Lower leg skin (tissue), 4 donors: ENCODE data around the gene PODN. TPM values are rescaled to one million over a fixed set of nuclear protein-coding genes. Genes with fewer than 3 reads are reported as not detected.

Experiments used
- DNase-seq, 2 donors: peaks; one replicate each; pipeline ENCODE4 v3.0.0-alpha.2; 2019; ENCODE audit warnings: low spot score in 2 of 2
- H3K4me3 ChIP-seq: fragments of 200-600 bp; sonication (generic); 2 replicates; pipeline ENCODE4 v1.5.1; 2017; ENCODE audit warnings: mild to moderate bottlenecking, low read depth; ENCODE audit not compliant: poor library complexity, severe bottlenecking
- POLR2A ChIP-seq, 2 donors: fragments of 450-650 bp; IDR thresholded peaks; one replicate each; pipeline ENCODE4 v1.6.1; 2016 to 2017; ENCODE audit warnings: antibody characterized with exemption in 2 of 2, mild to moderate bottlenecking in 1 of 2, moderate library complexity in 1 of 2
- WGBS, 2 donors: methylation state at CpG; one replicate each; pipeline ENCODE4 v1.1.5; 2018; 5-methylcytosine and 5-hydroxymethylcytosine counted together
- intact Hi-C: fragments of 100-400 bp; cut with DNase I; formaldehyde crosslinking; loops from one replicate; pipeline ENCODE4 v1.15.0; 2023; ENCODE audit warnings: low total_unique reads
- total RNA-seq, 4 donors: library from RNA; depleted of rRNA; stranded (reverse); fragments of >200 nt; gene quantifications; one replicate each; pipeline ENCODE4 v1.1.0, GENCODE V29; 2016
- TF ChIP-seq, protein P1 (sequence below), 3 donors: fragments of 450-650 bp; IDR thresholded peaks; one replicate each; pipeline ENCODE4 v1.5.1; 2016; ENCODE audit warnings: antibody characterized with exemption in 3 of 3, mild to moderate bottlenecking in 3 of 3, moderate library complexity in 2 of 3

Gene PODN
- total RNA-seq, 4 donors from 2014 or later, result 11.3 to 58.8 (median 14.4) TPM

DNA sequence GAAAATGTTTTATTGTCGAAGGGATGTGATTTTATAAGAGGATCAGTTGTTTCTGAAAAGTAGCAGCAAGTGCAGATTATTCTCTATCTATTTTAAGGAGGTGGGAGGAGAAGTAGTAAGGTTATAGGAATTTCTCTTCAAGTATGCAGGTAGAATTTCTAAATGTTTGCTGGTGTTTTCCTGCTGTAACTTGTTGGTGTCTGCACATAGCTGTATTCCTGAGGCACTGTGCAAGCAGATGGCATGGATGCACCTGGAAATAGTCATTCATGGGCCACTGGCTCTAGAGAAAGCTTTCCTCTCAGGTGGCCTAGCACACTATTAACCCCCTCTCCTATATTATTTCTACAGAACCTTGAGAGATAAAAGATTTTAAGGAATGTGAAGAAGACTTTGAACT, 30.3 kb upstream of the PODN start:
- intact Hi-C loops, result no loop called here
- H3K4me3 ChIP-seq, result no peak overlapping the region
- no peak for DNase-seq
- TF ChIP-seq POLR2A (IDR thresholded peaks at IDR 0.05), result no peak
- TF ChIP-seq, protein P1, sequence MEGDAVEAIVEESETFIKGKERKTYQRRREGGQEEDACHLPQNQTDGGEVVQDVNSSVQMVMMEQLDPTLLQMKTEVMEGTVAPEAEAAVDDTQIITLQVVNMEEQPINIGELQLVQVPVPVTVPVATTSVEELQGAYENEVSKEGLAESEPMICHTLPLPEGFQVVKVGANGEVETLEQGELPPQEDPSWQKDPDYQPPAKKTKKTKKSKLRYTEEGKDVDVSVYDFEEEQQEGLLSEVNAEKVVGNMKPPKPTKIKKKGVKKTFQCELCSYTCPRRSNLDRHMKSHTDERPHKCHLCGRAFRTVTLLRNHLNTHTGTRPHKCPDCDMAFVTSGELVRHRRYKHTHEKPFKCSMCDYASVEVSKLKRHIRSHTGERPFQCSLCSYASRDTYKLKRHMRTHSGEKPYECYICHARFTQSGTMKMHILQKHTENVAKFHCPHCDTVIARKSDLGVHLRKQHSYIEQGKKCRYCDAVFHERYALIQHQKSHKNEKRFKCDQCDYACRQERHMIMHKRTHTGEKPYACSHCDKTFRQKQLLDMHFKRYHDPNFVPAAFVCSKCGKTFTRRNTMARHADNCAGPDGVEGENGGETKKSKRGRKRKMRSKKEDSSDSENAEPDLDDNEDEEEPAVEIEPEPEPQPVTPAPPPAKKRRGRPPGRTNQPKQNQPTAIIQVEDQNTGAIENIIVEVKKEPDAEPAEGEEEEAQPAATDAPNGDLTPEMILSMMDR (IDR thresholded peaks at IDR 0.05), result no peak
- WGBS, 2 donors, result 52 to 65% methylated on average over 1 of the region's 1 CpG

DNA sequence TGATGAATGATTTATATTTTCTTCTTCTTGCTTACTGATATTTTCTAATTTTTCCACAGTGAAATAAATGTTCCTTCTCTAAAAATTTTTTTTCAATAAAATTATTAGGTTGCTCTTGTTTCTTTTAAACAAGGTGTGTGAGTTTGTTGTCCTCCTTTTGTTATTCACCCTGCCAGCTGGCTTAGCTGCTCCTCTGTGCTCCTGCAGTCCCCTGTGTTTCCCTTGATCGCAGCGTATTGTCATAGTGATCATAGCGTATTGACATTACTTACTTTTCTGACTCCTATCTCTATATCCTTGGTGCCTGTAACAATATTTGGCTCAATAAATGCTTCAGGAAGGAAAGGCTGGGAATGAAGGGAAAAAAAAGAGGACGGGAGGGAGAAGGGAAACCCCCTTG, 24.9 kb upstream of the PODN start:
- DNase-seq, result no peak
- TF ChIP-seq POLR2A (IDR thresholded peaks at IDR 0.05), result no peak
- TF ChIP-seq, protein P1 (IDR thresholded peaks at IDR 0.05), result no peak
- intact Hi-C loops, result no loop called here
- H3K4me3 ChIP-seq, result no peak overlapping the region
- WGBS, 2 donors, result 84 to 89% methylated on average over 4 of the region's 4 CpGs

DNA sequence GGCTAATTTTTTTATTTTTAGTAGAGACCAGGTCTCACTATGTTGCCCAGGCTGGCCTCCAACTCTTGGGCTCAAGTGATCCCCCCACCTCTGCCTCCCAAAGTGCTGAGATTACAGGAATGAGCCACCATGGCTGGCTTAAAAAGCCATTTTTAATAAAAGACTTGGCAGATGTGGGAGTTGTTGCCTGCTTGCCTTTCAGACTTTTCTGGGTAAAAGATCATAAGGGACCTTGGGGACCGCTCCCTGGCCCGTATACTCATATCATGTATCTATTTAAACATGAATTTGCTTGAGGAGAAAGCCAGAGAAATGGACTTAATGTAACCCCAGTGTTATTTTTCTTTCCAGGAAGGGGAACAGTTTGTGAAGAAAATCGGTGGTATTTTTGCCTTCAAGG, 23.4 kb upstream of the PODN start:
- TF ChIP-seq POLR2A (IDR thresholded peaks at IDR 0.05), result no peak
- TF ChIP-seq, protein P1 (IDR thresholded peaks at IDR 0.05), result no peak
- no peak overlapping the region for H3K4me3 ChIP-seq
- DNase-seq, result no peak
- WGBS, 2 donors, result 81% methylated on average over 3 of the region's 3 CpGs
- intact Hi-C loops, result no loop called here

DNA sequence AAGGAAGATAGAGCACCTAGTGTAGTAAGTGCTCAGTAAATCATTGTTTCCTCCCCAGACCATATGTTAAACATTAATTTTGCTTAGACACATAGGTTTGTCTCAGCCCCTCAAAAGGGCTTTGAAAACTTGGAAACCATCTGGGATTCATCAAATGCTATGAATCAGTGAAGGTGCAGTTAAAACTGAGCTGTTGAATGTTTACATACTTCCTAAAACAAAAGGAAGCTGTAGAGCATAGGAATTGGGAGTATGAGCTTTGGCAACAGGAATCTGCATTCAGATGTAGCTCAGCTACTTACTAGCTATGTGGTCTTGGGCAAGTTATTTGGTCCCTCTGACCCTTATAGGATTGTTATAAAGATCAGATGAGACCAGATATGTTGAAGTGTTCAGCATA, 18.7 kb upstream of the PODN start:
- TF ChIP-seq POLR2A (IDR thresholded peaks at IDR 0.05), result no peak
- TF ChIP-seq, protein P1 (IDR thresholded peaks at IDR 0.05), result no peak
- no peak overlapping the region for H3K4me3 ChIP-seq
- no peak for DNase-seq
- intact Hi-C loops, result no loop called here

DNA sequence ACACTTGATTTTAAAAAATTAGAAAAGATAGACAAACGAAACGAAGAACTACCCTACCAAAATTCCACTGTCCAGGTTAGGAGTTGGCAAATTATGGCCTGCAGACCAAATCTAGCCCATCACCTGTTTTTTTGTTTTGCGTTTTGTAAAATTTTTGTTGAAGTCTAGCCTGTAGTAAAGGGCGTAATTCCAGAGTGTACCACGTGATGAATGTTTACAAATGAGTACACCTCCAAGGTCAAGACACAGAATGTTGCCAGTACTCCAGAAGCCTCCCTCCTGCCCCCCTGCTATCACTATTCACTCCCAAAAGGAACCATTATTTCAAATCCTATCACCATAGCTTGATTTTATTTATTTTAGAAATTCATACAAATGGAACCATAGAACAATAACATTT, 17.1 kb upstream of the PODN start:
- no peak for DNase-seq
- intact Hi-C loops, result no loop called here
- no peak overlapping the region for H3K4me3 ChIP-seq
- WGBS, 2 donors, result 84 to 85% methylated on average over 5 of the region's 5 CpGs
- TF ChIP-seq, protein P1 (IDR thresholded peaks at IDR 0.05), result no peak

DNA sequence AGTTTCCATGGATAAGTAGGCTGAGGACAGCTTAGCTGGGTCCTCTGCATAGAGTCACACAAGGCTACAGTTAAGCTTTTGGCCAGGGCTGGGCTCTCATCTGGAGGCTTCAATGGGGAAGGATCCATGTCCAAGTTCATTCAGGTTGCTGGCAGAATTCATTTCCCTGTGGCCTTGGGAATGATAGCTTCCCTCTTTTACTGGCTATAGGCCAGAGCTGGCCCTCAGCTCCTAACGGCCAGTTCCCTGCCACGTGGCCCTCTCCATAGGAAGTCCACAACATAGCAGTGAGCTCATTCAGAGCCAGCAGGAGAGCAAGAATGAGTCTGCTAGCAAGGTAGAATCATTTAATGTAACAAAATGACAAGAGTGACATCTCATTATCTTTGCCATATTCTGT, 15.1 kb upstream of the PODN start:
- 46 to 52% methylated on average over 2 of the region's 2 CpGs for WGBS, 2 donors
- no peak for DNase-seq
- H3K4me3 ChIP-seq, result no peak overlapping the region
- intact Hi-C loops, result no loop called here
- no peak for TF ChIP-seq POLR2A (IDR thresholded peaks at IDR 0.05)
- TF ChIP-seq, protein P1 (IDR thresholded peaks at IDR 0.05), result no peak
